OCI-LY7 (cell line): ENCODE measurements around the gene RNF175. TPM values are rescaled to one million over a fixed set of nuclear protein-coding genes. Genes with fewer than 3 reads are reported as not detected.

Experiments used
- BruUV-seq: library from RNA; stranded (reverse); fragments of 400-500 nt; replicated peaks from 2 replicates; lab custom pipeline; 2021; lab: Mats Ljungman, UMichigan
- CTCF ChIA-PET: fragments of 300-600 bp; sonication (Branson Sonifier 250); formaldehyde crosslinking; loops from one replicate; lab custom pipeline; 2022; ENCODE audit warnings: antibody characterized with exemption; ENCODE audit not compliant: unreplicated experiment; lab: Charles Lee
- POLR2A ChIA-PET: fragments of 300-600 bp; sonication (Branson Sonifier 250); formaldehyde crosslinking; loops from one replicate; lab custom pipeline; 2022; ENCODE audit warnings: antibody characterized with exemption; lab: Charles Lee
- DNase-seq: peaks from one replicate; pipeline ENCODE4 v3.0.0-alpha.2; 2015; ENCODE audit warnings: low spot score
- H2AFZ ChIP-seq: fragments of 200-600 bp; sonication (generic), shearing (Covaris generic); 2 replicates; pipeline ENCODE4 v1.6.1; 2014; ENCODE audit warnings: mild to moderate bottlenecking, antibody characterized with exemption, low read length, moderate library complexity
- H3K27ac ChIP-seq: fragments of 200-600 bp; sonication (generic); 2 replicates; pipeline ENCODE4 v1.5.1; 2014; ENCODE audit warnings: mixed run types, low read depth, mild to moderate bottlenecking, moderate library complexity, low read length, inconsistent platforms; ENCODE audit not compliant: poor library complexity, severe bottlenecking
- H3K36me3 ChIP-seq: fragments of 200-600 bp; sonication (generic); 2 replicates; pipeline ENCODE4 v1.6.1; 2014; ENCODE audit warnings: mild to moderate bottlenecking, antibody characterized with exemption, low read length, moderate library complexity, mixed read lengths; ENCODE audit not compliant: insufficient read depth
- H3K4me1 ChIP-seq: fragments of 200-600 bp; sonication (generic); 2 replicates; pipeline ENCODE4 v1.5.1; 2014; ENCODE audit warnings: mild to moderate bottlenecking, low read length; ENCODE audit not compliant: insufficient read depth, poor library complexity, severe bottlenecking
- H3K4me2 ChIP-seq: fragments of 200-600 bp; sonication (generic); 2 replicates; pipeline ENCODE4 v1.6.1; 2014; ENCODE audit warnings: mild to moderate bottlenecking, low read length
- H3K4me3 ChIP-seq: fragments of 200-600 bp; sonication (generic); 2 replicates; pipeline ENCODE4 v1.5.1; 2014; ENCODE audit warnings: mild to moderate bottlenecking, low read depth, low read length; ENCODE audit not compliant: poor library complexity, severe bottlenecking
- H3K79me2 ChIP-seq: fragments of 200-600 bp; sonication (generic); 2 replicates; pipeline ENCODE4 v1.6.1; 2016; ENCODE audit warnings: low read depth, mild to moderate bottlenecking, low read length, moderate library complexity, mixed read lengths; ENCODE audit not compliant: insufficient read depth
- H3K9me2 ChIP-seq: fragments of 200-600 bp; sonication (generic); 2 replicates; pipeline ENCODE4 v1.6.1; 2016; ENCODE audit warnings: mild to moderate bottlenecking, low read length, mixed read lengths; ENCODE audit not compliant: insufficient read depth
- H3K9me3 ChIP-seq: fragments of 200-600 bp; sonication (generic); 2 replicates; pipeline ENCODE4 v1.6.1; 2014; ENCODE audit warnings: mild to moderate bottlenecking, mixed run types, low read length, mixed read lengths
- H4K20me1 ChIP-seq: fragments of 200-600 bp; sonication (generic); 2 replicates; pipeline ENCODE4 v1.6.1; 2014; ENCODE audit warnings: mild to moderate bottlenecking, antibody characterized with exemption, low read length, moderate library complexity, mixed read lengths; ENCODE audit not compliant: insufficient read depth
- EZH2phosphoT487 ChIP-seq: fragments of 200-600 bp; sonication (generic); IDR thresholded peaks from 2 replicates; pipeline ENCODE4 v1.6.1; 2018; ENCODE audit warnings: low read depth, borderline replicate concordance, mild to moderate bottlenecking, mixed run types, antibody characterized with exemption, low read length, moderate library complexity, mixed read lengths
- intact Hi-C: fragments of 100-400 bp; cut with micrococcal nuclease; formaldehyde crosslinking; loops from one replicate; pipeline ENCODE4 v1.10.0; 2022; ENCODE audit not compliant: unreplicated experiment
- total RNA-seq, 2 experiments: library from RNA; depleted of rRNA in 1 of 2; stranded (reverse); fragments of >200 nt in 1 of 2; shearing (Covaris generic) in 1 of 2; gene quantifications; 2 replicates each; pipeline ENCODE4 v1.2.3, GENCODE V29; 2014 to 2022
- TF ChIP-seq, protein P1 (sequence below): fragments of 200-600 bp; sonication (generic); conservative IDR thresholded peaks from 2 replicates; pipeline ENCODE4 v1.5.1; 2014; ENCODE audit warnings: mild to moderate bottlenecking, antibody characterized with exemption, low read length, moderate library complexity, mixed read lengths

RNF175 gene
- total RNA-seq, 2 experiments from 2014 or later: 0.25 TPM; not detected in 1

DNA sequence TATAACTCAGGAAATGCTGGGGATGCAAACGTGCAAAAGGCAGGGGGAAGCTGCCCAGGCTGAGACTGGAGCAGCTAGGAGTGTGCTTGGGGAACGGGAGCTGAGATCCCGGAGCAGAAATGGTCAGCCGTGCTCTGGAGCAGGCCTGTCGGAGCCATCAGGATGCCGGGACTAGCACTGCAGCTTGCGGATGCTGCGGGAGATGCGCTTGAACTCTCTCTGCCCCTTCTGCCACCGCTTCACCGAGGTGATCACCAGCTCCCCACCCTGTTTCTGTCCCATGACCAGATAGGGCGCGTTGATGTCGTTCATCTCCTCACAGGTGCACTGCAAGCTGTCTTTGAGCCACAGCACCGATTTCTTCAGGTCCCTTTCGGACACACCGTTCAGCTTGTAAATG lies 21.5 kb upstream of the RNF175 start:
- no peak for DNase-seq
- TF ChIP-seq EZH2phosphoT487: no peak
- TF ChIP-seq, protein P1, sequence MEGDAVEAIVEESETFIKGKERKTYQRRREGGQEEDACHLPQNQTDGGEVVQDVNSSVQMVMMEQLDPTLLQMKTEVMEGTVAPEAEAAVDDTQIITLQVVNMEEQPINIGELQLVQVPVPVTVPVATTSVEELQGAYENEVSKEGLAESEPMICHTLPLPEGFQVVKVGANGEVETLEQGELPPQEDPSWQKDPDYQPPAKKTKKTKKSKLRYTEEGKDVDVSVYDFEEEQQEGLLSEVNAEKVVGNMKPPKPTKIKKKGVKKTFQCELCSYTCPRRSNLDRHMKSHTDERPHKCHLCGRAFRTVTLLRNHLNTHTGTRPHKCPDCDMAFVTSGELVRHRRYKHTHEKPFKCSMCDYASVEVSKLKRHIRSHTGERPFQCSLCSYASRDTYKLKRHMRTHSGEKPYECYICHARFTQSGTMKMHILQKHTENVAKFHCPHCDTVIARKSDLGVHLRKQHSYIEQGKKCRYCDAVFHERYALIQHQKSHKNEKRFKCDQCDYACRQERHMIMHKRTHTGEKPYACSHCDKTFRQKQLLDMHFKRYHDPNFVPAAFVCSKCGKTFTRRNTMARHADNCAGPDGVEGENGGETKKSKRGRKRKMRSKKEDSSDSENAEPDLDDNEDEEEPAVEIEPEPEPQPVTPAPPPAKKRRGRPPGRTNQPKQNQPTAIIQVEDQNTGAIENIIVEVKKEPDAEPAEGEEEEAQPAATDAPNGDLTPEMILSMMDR: no peak
- intact Hi-C loops: no loop called here

GRCh38 chr4:153780876-153781275 lies 21.1 kb upstream of the RNF175 start:
- BruUV-seq: no TSS peak
- POLR2A ChIA-PET: interaction anchor here (0.5 kb wide), 1 partner anchor 442 kb away, joined by 3 read pairs; no protein-coding TSS in a partner anchor

More for the DNA sequence above, 21.5 kb upstream of the RNF175 start:
- no TSS peak for BruUV-seq
- H3K27ac ChIP-seq: no peak overlapping the region
- no peaks in the 10 kb centered on the region for H3K79me2 ChIP-seq
- POLR2A ChIA-PET: interaction anchor here (0.5 to 0.6 kb wide), 2 partner anchors 372 to 442 kb away, joined by 3 to 4 read pairs; no protein-coding TSS in a partner anchor
- no peaks in the 10 kb centered on the region for H4K20me1 ChIP-seq
- H3K4me2 ChIP-seq: no peak overlapping the region
- no peaks in the 10 kb centered on the region for H3K4me1 ChIP-seq
- H3K4me3 ChIP-seq: no peak overlapping the region
- CTCF ChIA-PET: interaction anchor here (0.9 kb wide), 1 partner anchor 20 kb away, joined by 3 read pairs; no protein-coding TSS in a partner anchor
- H3K9me3 ChIP-seq: no peaks in the 10 kb centered on the region
- no peak overlapping the region for H2AFZ ChIP-seq
- no peaks in the 10 kb centered on the region for H3K9me2 ChIP-seq
- no peaks in the 10 kb centered on the region for H3K36me3 ChIP-seq

DNA sequence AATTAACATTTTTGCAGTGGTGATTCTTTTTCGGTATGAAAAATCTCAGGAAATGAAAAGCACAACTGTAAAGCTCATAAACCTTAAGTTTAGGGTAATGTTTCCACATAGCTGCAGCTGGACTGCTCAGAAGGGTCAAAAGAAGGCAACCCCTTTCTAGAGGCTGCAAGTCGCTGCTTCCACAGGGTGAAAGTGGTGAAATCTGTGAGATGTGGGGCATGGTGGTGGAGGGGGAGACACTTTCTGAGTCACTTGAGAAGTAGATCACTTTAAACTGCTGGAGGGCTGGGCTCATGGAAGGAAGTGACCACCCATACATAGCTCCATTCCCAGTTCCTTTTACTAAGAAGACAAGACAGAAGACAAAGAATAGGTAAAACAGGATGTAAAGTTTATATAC lies 20.4 kb upstream of the RNF175 start:
- BruUV-seq: no TSS peak
- CTCF ChIA-PET: interaction anchor here (0.9 kb wide), 1 partner anchor 21 kb away, joined by 3 read pairs; no protein-coding TSS in a partner anchor
- TF ChIP-seq EZH2phosphoT487: no peak
- TF ChIP-seq, protein P1: no peak

More at GRCh38 chr4:153780876-153781275, 21.1 kb upstream of the RNF175 start:
- Histone ChIP-seq H3K27ac (no peak overlapping the region), H3K79me2 (no peaks in the 10 kb centered on the region), H3K36me3 (no peaks in the 10 kb centered on the region), H3K9me3 (no peaks in the 10 kb centered on the region), H3K4me1 (no peaks in the 10 kb centered on the region), H3K9me2 (no peaks in the 10 kb centered on the region), H4K20me1 (no peaks in the 10 kb centered on the region), H3K4me3 (no peak overlapping the region), H2AFZ (no peak overlapping the region), H3K4me2 (no peak overlapping the region)
- TF ChIP-seq EZH2phosphoT487: no peak
- intact Hi-C loops: no loop called here
- CTCF ChIA-PET: interaction anchor here (0.9 kb wide), 1 partner anchor 20 kb away, joined by 3 read pairs; no protein-coding TSS in a partner anchor
- DNase-seq: no peak

More for the DNA sequence above, 20.4 kb upstream of the RNF175 start:
- no peaks in the 10 kb centered on the region for H3K9me2 ChIP-seq
- H3K9me3 ChIP-seq: no peaks in the 10 kb centered on the region
- intact Hi-C loops: no loop called here
- POLR2A ChIA-PET: no interaction called here
- no peaks in the 10 kb centered on the region for H3K79me2 ChIP-seq
- H3K36me3 ChIP-seq: no peaks in the 10 kb centered on the region
- no peaks in the 10 kb centered on the region for H4K20me1 ChIP-seq
- no peak overlapping the region for H2AFZ ChIP-seq
- no peak overlapping the region for H3K27ac ChIP-seq
- H3K4me2 ChIP-seq: no peak overlapping the region
- no peaks in the 10 kb centered on the region for H3K4me1 ChIP-seq
- H3K4me3 ChIP-seq: no peak overlapping the region
- DNase-seq: no peak
